Peyer's patch (tissue), 4 donors: ENCODE data around the gene TIAM2. TPM values are rescaled to one million over a fixed set of nuclear protein-coding genes. Genes with fewer than 3 reads are reported as not detected.

Experiments used
- DNase-seq, 3 donors: peaks; one replicate each; pipeline ENCODE4 v3.0.0-alpha.2; 2017 to 2019
- H3K27ac ChIP-seq, 4 donors: fragments of 200-600 bp; sonication (generic); one replicate each; pipeline ENCODE4 v1.5.1; 2016 to 2019
- H3K27me3 ChIP-seq, 2 donors: fragments of 200-600 bp; sonication (generic); one replicate each; pipeline ENCODE4 v1.5.1; 2019
- H3K36me3 ChIP-seq, 3 donors: fragments of 200-600 bp; sonication (generic); one replicate each; pipeline ENCODE4 v1.5.1; 2016 to 2019
- H3K4me1 ChIP-seq, 4 donors: fragments of 200-600 bp; sonication (generic); one replicate each; pipeline ENCODE4 v1.5.1; 2016 to 2019
- H3K4me3 ChIP-seq, 4 donors: fragments of 200-600 bp; sonication (generic); 1 replicate in 3 of 4; 2 replicates in 1 of 4; pipeline ENCODE4 v1.5.1; 2016 to 2019; ENCODE audit warnings: mild to moderate bottlenecking in 1 of 4
- H3K9me3 ChIP-seq, 4 donors: fragments of 200-600 bp; sonication (generic); one replicate each; pipeline ENCODE4 v1.5.1; 2016 to 2019; ENCODE audit warnings: mild to moderate bottlenecking in 1 of 4
- POLR2A ChIP-seq, 2 donors: fragments of 450-650 bp; IDR thresholded peaks; one replicate each; pipeline ENCODE4 v1.5.1; 2017; ENCODE audit warnings: antibody characterized with exemption in 2 of 2, mild to moderate bottlenecking in 2 of 2, moderate library complexity in 2 of 2
- total RNA-seq, 4 donors: library from RNA; depleted of rRNA; stranded (reverse); fragments of >200 nt; gene quantifications; one replicate each; pipeline ENCODE4 v1.1.0, GENCODE V29; 2016
- TF ChIP-seq, protein P1 (sequence below), 6 experiments: fragments of 450-650 bp in 4 of 6; fragments of 200-600 bp in 2 of 6; sonication (generic) in 1 of 6; IDR thresholded peaks; one replicate each; pipeline ENCODE4 v1.5.1; 2017 to 2019; ENCODE audit warnings: antibody characterized with exemption in 6 of 6, mild to moderate bottlenecking in 3 of 6, moderate library complexity in 1 of 6

The TIAM2 gene
- total RNA-seq, 4 donors from 2014 or later = 47.0 to 139 (median 91.9) TPM

DNA sequence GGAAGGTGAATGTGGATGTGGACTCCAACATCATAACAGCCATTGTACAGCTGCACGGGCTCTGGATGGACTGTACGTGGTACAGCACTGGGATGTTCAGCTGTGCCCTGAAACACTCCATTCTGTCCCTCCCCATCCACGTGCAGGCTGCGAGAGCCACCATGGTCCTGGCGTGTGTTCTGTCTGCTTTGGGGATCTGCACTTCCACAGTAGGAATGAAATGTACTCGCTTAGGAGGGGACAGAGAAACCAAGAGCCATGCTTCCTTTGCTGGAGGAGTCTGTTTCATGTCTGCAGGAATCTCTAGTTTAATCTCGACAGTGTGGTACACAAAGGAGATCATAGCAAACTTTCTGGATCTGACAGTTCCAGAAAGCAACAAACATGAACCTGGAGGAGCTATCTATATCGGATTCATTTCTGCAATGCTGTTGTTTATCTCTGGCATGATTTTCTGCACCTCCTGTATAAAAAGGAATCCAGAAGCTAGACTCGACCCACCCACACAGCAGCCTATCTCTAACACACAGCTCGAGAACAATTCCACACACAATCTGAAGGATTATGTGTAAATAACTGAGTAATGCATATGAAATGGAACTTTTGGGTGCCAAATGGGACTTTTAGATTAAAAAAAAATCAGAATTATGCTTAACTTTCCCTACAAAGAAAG, 280.8 kb downstream of the TIAM2 start:
- TF ChIP-seq, protein P1, sequence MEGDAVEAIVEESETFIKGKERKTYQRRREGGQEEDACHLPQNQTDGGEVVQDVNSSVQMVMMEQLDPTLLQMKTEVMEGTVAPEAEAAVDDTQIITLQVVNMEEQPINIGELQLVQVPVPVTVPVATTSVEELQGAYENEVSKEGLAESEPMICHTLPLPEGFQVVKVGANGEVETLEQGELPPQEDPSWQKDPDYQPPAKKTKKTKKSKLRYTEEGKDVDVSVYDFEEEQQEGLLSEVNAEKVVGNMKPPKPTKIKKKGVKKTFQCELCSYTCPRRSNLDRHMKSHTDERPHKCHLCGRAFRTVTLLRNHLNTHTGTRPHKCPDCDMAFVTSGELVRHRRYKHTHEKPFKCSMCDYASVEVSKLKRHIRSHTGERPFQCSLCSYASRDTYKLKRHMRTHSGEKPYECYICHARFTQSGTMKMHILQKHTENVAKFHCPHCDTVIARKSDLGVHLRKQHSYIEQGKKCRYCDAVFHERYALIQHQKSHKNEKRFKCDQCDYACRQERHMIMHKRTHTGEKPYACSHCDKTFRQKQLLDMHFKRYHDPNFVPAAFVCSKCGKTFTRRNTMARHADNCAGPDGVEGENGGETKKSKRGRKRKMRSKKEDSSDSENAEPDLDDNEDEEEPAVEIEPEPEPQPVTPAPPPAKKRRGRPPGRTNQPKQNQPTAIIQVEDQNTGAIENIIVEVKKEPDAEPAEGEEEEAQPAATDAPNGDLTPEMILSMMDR (IDR thresholded peaks at IDR 0.05) = no peak
- TF ChIP-seq POLR2A (IDR thresholded peaks at IDR 0.05) = no peak
- Histone ChIP-seq H3K27ac (peak overlapping the region in 1 of 4 donors; percentile 19), H3K9me3 (no peaks in the 10 kb centered on the region), H3K36me3 (peaks cover 0 to 3% (median 0%) of the 10 kb centered on the region in 3 donors), H3K4me3 (no peak overlapping the region), H3K27me3 (no peaks in the 10 kb centered on the region), H3K4me1 (peaks cover 0 to 6% (median 0%) of the 10 kb centered on the region in 4 donors)
- no peak for DNase-seq

DNA sequence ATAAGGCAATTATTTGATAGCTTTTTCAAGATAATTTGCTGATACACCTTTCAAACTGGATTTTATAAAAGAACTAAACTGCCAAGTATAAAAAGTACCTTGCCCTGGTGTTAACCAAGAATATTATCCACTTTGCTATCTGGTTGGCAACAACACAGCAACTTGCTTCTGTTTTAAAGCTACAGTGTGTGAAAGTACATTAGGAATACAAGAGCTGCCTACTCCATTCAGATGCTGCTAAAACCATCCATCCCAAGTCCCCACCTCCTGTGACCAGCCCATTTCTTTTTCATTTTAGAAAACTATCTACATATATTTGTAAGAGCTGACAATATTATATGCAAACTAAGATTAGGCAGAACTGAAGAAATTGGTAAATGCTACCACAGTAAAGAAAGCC, 281.5 kb downstream of the TIAM2 start:
- no peak for DNase-seq
- Histone ChIP-seq H3K9me3 (no peaks in the 10 kb centered on the region), H3K4me1 (peaks cover 0 to 6% (median 0%) of the 10 kb centered on the region in 4 donors), H3K27me3 (no peaks in the 10 kb centered on the region), H3K4me3 (no peak overlapping the region), H3K36me3 (peaks cover 0 to 3% (median 0%) of the 10 kb centered on the region in 3 donors), H3K27ac (no peak overlapping the region)
- TF ChIP-seq POLR2A (IDR thresholded peaks at IDR 0.05) = no peak
- TF ChIP-seq, protein P1 (IDR thresholded peaks at IDR 0.05) = no peak

DNA sequence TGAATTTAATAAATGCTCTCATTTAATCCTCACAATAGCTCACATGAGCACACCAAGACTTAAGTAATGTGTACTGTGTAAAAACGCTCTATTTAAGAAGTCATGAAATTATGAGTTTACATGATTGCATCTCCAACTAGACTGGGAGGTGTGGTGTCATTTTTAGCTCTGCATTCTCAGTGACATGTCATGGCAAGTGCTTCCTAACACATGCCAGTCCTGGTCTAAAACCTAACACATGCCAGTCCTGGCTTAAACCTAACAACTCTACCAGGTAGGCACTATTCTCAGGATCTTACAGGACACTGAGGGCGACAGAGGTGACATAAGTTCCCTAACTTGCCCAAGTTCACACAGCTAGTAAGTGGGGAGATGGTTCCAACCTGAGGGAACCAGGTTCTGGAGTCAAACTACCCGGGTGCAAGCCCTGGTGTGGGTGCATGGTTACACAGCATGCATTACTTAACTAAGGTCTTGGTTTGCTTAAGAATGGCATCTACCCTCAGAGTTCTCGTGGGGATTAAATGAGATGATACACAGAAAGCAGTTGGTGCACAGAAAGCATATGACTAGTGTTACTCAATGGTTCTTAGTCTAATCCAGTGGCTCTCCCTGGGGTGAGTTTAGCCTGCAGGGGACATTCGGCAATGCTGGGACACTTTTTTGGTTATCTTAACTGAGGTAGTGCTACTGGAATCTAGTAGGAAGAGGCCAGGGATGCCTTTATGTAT, 283.4 kb downstream of the TIAM2 start:
- Histone ChIP-seq H3K27ac (no peak overlapping the region), H3K4me1 (peaks cover 0 to 6% (median 0%) of the 10 kb centered on the region in 4 donors), H3K9me3 (no peaks in the 10 kb centered on the region), H3K4me3 (no peak overlapping the region), H3K36me3 (peaks cover 0 to 3% (median 0%) of the 10 kb centered on the region in 3 donors), H3K27me3 (no peaks in the 10 kb centered on the region)
- no peak for DNase-seq
- TF ChIP-seq POLR2A (IDR thresholded peaks at IDR 0.05) = no peak
- TF ChIP-seq, protein P1 (IDR thresholded peaks at IDR 0.05) = no peak

DNA sequence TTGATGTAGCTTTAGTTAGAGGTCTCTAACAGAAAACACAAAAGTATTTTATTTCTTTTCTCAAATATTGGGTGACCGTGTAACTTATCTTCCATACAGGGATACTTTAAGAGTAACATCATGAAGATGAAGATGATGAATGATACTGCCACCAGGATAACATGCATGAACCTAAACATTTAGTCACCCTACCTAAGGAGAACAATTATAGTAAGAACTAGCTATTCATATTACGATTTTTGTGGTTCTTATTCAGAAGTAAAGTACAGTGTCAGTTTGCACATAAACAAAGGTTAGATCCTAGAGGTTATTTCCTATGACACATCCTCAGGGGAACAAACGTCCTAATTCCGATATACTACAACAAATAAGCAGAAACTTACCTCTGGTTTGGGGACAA, 289.7 kb downstream of the TIAM2 start:
- no peaks in the 10 kb centered on the region for H3K9me3 ChIP-seq
- no peaks in the 10 kb centered on the region for H3K27me3 ChIP-seq
- no peak overlapping the region for H3K4me3 ChIP-seq
- peaks cover 0 to 30% (median 0%) of the 10 kb centered on the region in 3 donors for H3K36me3 ChIP-seq
- H3K27ac ChIP-seq = no peak overlapping the region
- DNase-seq = no peak
- TF ChIP-seq POLR2A (IDR thresholded peaks at IDR 0.05) = no peak
- TF ChIP-seq, protein P1 (IDR thresholded peaks at IDR 0.05) = no peak
- H3K4me1 ChIP-seq = no peaks in the 10 kb centered on the region

DNA sequence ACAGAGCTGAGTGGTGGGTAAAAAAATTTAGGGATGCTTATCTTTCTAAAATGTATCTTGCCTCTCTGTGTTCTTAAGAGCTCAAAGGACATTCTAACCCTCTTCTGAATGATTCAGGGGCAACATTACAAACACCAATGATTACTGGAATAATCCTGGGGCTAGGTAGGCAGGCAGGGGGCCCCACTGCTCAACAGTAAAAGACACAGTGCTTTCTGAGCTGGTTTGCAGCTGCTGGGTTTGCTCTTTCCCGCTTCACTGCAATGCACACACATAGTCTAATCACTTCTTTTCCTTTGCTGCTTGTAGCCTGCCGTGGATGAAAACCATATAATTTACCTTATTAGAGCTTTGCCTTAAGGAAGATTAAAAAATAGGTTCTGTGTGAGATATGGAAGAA, 292.6 kb downstream of the TIAM2 start:
- no peaks in the 10 kb centered on the region for H3K9me3 ChIP-seq
- no peak overlapping the region for H3K27ac ChIP-seq
- DNase-seq = no peak
- no peak overlapping the region for H3K4me3 ChIP-seq
- no peaks in the 10 kb centered on the region for H3K27me3 ChIP-seq
- TF ChIP-seq, protein P1 (IDR thresholded peaks at IDR 0.05) = no peak
- TF ChIP-seq POLR2A (IDR thresholded peaks at IDR 0.05) = no peak
- peaks cover 0 to 42% (median 0%) of the 10 kb centered on the region in 3 donors for H3K36me3 ChIP-seq
- H3K4me1 ChIP-seq = no peaks in the 10 kb centered on the region
